Panc1 (cell line): ENCODE data around the gene KRT85. TPM values are rescaled to one million over a fixed set of nuclear protein-coding genes. Genes with fewer than 3 reads are reported as not detected.

Experiments
- ATAC-seq: fragments of 200-7000 bp; cut with Tn5 transposase; 2 replicates; pipeline ENCODE4 v1.9.1; 2020; ENCODE audit warnings: mild to moderate bottlenecking, moderate library complexity
- BruUV-seq: library from RNA; stranded (reverse); fragments of 400-500 nt; replicated peaks from 2 replicates; lab custom pipeline; 2021; lab: Mats Ljungman, UMichigan
- CTCF ChIA-PET: fragments of 300-600 bp; sonication (Branson Sonifier 250); formaldehyde crosslinking; loops from one replicate; lab custom pipeline; 2022; ENCODE audit warnings: antibody characterized with exemption; lab: Charles Lee
- POLR2A ChIA-PET: fragments of 300-600 bp; sonication (Branson Sonifier 250); formaldehyde crosslinking; loops from one replicate; lab custom pipeline; 2022; ENCODE audit warnings: antibody characterized with exemption; lab: Charles Lee
- DNase-seq: peaks from one replicate; pipeline ENCODE4 v3.0.0-alpha.2; 2010; ENCODE audit warnings: low read depth, low spot score
- H3K27ac ChIP-seq: 2 replicates; pipeline ENCODE4 v1.5.1; 2011; ENCODE audit warnings: mild to moderate bottlenecking, low read length, inconsistent platforms
- H3K27me3 ChIP-seq: fragments of 200-500 bp; sonication (Bioruptor generic); 2 replicates; pipeline ENCODE4 v1.6.0; 2014; ENCODE audit warnings: low read length, inconsistent platforms; ENCODE audit not compliant: control insufficient read depth, insufficient read depth
- H3K36me3 ChIP-seq: fragments of 200-500 bp; sonication (Bioruptor generic); 2 replicates; pipeline ENCODE4 v1.5.1; 2014; ENCODE audit warnings: inconsistent platforms, mild to moderate bottlenecking, low read length, moderate library complexity; ENCODE audit not compliant: control insufficient read depth, insufficient read depth
- H3K4me1 ChIP-seq: 2 replicates; pipeline ENCODE4 v1.5.1; 2011; ENCODE audit warnings: inconsistent platforms, mild to moderate bottlenecking, low read length, moderate library complexity; ENCODE audit not compliant: control insufficient read depth, insufficient read depth
- H3K4me3 ChIP-seq, 2 experiments: 2 replicates each; pipeline ENCODE4 v1.5.1; 2011 to 2012; ENCODE audit warnings: low read depth in 2 of 2, low read length in 2 of 2, mild to moderate bottlenecking in 2 of 2, inconsistent platforms in 1 of 2, moderate library complexity in 1 of 2
- H3K9me3 ChIP-seq: fragments of 200-500 bp; sonication (Bioruptor generic); 2 replicates; pipeline ENCODE4 v1.5.1; 2014; ENCODE audit warnings: low read depth, mild to moderate bottlenecking, inconsistent platforms, low read length, moderate library complexity; ENCODE audit not compliant: control insufficient read depth, insufficient read depth
- POLR2AphosphoS5 ChIP-seq: IDR thresholded peaks from 2 replicates; pipeline ENCODE4 v1.6.1; 2012; ENCODE audit warnings: mild to moderate bottlenecking, low read depth, low read length, moderate library complexity
- SIN3A ChIP-seq: IDR thresholded peaks from 2 replicates; pipeline ENCODE4 v1.6.1; 2012; ENCODE audit warnings: low read depth, mild to moderate bottlenecking, low read length, moderate library complexity, borderline replicate concordance; ENCODE audit not compliant: insufficient read depth
- TCF7L2 ChIP-seq: IDR thresholded peaks from 2 replicates; pipeline ENCODE4 v1.6.1; 2011; ENCODE audit warnings: mild to moderate bottlenecking, low read depth, low read length, inconsistent platforms
- in situ Hi-C: cut with HindIII; loops from 2 replicates; pipeline ENCODE4 v1.10.0; 2016; ENCODE audit warnings: low sequenced_read_pairs, low pct_unique_long_range_greater_than_20kb
- intact Hi-C: fragments of 100-400 bp; cut with micrococcal nuclease; formaldehyde crosslinking; loops from one replicate; pipeline ENCODE4 v1.10.0; 2022; ENCODE audit not compliant: unreplicated experiment
- total RNA-seq: library from RNA; stranded (reverse); gene quantifications from one replicate; pipeline ENCODE4 v1.2.1, GENCODE V29; 2021; ENCODE audit not compliant: unreplicated experiment
- TF ChIP-seq, protein P1 (sequence below): fragments of 450-650 bp; IDR thresholded peaks from 2 replicates; pipeline ENCODE4 v1.5.1; 2017; ENCODE audit warnings: mild to moderate bottlenecking
- TF ChIP-seq, protein P2 (sequence below), 2 experiments: IDR thresholded peaks; 2 replicates each; pipeline ENCODE4 v1.6.1; 2011 to 2012; ENCODE audit warnings: low read depth in 2 of 2, control low read depth in 1 of 2, low read length in 1 of 2, mild to moderate bottlenecking in 1 of 2, moderate library complexity in 1 of 2; ENCODE audit not compliant: insufficient read depth in 1 of 2

The KRT85 gene
- total RNA-seq, 1 experiment from 2014 or later, result not detected

DNA sequence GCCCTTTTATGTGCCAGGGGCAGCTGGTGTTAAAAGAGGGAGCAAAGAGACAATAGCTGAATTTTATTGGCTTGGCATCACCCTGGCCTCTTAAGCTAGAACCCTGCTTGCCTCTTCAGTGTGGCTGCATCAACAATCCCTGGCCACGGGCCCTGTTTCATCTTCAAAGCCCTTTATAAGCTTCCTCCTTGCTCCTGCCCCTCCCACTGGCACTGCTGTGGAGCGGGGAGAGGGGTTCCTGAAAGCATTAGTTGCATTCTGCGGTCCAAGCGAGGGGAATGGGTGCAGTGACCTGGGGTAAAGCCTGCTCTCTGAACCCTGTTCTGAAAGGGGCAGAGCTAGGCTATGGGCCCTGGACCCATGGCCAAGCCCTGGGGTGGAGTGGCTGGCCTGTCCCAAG is 45.9 kb downstream of the KRT85 start:
- H3K27me3 ChIP-seq, result no peaks in the 10 kb centered on the region
- intact Hi-C loops, result no loop called here

DNA sequence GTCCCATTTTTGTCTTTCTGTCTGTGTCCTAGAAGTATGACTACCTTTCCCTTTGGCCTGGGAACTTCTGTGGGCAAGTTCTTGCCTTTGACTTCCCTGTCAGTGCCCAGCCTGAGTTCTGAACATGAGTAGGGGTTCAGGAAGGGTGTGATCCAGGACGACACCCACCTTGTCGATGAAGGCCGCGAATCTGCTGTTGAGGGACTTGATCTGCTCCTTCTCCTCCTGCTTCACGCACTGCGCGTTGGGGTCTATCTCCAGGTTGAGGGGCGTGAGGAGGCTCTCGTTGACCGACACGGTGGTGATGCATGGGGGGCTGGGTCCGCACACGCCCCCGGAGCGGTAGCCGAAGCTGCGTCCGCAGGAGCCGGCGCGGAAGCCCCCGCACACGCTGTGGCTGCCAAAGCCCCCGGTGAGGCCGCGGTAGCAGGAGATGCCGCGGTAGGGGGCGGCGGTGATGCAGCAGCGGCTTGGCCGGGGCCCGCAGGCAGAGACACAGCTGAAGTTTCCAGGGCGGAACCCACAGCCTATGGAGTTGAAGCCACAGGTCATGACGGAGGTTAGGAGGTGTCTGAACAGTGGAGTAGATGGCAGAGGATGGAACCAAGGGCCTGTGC is 46.4 kb downstream of the KRT85 start, which contains the start of gene KRT83:
Gene KRT83, minus strand, starts transcription at position 615 of the 617 bp plus-strand sequence. Its CDS starts 63 bp downstream, at position 552.
- no TSS peak for BruUV-seq
- Histone ChIP-seq H3K27ac (no peak within 1 kb of the TSS; the same call in 1 of the 2 replicates), H3K9me3 (no peaks in the 10 kb centered on the region), H3K36me3 (no peaks in the 10 kb centered on the region), H3K27me3 (no peaks in the 10 kb centered on the region), H3K4me1 (no peaks in the 10 kb centered on the region), H3K4me3 (no peak within 1 kb of the TSS)
- intact Hi-C loops (no loop called here), in situ Hi-C loops (no loop called here)
- ATAC-seq (no peak), DNase-seq (no peak)
- TF ChIP-seq SIN3A (no peak), POLR2AphosphoS5 (no peak), TCF7L2 (no peak)
- TF ChIP-seq, protein P1, sequence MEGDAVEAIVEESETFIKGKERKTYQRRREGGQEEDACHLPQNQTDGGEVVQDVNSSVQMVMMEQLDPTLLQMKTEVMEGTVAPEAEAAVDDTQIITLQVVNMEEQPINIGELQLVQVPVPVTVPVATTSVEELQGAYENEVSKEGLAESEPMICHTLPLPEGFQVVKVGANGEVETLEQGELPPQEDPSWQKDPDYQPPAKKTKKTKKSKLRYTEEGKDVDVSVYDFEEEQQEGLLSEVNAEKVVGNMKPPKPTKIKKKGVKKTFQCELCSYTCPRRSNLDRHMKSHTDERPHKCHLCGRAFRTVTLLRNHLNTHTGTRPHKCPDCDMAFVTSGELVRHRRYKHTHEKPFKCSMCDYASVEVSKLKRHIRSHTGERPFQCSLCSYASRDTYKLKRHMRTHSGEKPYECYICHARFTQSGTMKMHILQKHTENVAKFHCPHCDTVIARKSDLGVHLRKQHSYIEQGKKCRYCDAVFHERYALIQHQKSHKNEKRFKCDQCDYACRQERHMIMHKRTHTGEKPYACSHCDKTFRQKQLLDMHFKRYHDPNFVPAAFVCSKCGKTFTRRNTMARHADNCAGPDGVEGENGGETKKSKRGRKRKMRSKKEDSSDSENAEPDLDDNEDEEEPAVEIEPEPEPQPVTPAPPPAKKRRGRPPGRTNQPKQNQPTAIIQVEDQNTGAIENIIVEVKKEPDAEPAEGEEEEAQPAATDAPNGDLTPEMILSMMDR, result no peak
- TF ChIP-seq, protein P2, sequence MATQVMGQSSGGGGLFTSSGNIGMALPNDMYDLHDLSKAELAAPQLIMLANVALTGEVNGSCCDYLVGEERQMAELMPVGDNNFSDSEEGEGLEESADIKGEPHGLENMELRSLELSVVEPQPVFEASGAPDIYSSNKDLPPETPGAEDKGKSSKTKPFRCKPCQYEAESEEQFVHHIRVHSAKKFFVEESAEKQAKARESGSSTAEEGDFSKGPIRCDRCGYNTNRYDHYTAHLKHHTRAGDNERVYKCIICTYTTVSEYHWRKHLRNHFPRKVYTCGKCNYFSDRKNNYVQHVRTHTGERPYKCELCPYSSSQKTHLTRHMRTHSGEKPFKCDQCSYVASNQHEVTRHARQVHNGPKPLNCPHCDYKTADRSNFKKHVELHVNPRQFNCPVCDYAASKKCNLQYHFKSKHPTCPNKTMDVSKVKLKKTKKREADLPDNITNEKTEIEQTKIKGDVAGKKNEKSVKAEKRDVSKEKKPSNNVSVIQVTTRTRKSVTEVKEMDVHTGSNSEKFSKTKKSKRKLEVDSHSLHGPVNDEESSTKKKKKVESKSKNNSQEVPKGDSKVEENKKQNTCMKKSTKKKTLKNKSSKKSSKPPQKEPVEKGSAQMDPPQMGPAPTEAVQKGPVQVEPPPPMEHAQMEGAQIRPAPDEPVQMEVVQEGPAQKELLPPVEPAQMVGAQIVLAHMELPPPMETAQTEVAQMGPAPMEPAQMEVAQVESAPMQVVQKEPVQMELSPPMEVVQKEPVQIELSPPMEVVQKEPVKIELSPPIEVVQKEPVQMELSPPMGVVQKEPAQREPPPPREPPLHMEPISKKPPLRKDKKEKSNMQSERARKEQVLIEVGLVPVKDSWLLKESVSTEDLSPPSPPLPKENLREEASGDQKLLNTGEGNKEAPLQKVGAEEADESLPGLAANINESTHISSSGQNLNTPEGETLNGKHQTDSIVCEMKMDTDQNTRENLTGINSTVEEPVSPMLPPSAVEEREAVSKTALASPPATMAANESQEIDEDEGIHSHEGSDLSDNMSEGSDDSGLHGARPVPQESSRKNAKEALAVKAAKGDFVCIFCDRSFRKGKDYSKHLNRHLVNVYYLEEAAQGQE (IDR thresholded peaks at IDR 0.05; ENCODE audit: insufficient read depth in 1 of 2, low read depth in 2 of 2, low read length in 1 of 2), result no peak
- ChIA-PET POLR2A (interaction anchor here (0.5 kb wide), 1 partner anchor 38 kb away, joined by 9 read pairs; no protein-coding TSS in a partner anchor), CTCF (no interaction called here)

More for the DNA sequence above, 45.9 kb downstream of the KRT85 start:
- DNase-seq, result no peak
- in situ Hi-C loops, result no loop called here
- Histone ChIP-seq H3K36me3 (no peaks in the 10 kb centered on the region), H3K4me3 (no peak overlapping the region), H3K4me1 (no peaks in the 10 kb centered on the region), H3K27ac (no peak overlapping the region; the same call in 1 of the 2 replicates), H3K9me3 (no peaks in the 10 kb centered on the region)
- no peak for ATAC-seq
- ChIA-PET CTCF (no interaction called here), POLR2A (no interaction called here)
- no TSS peak for BruUV-seq
- TF ChIP-seq, protein P2 (IDR thresholded peaks at IDR 0.05; ENCODE audit: insufficient read depth in 1 of 2, low read depth in 2 of 2, low read length in 1 of 2), result no peak
- no peak for TF ChIP-seq SIN3A
- TF ChIP-seq TCF7L2, result no peak
- TF ChIP-seq, protein P1, result no peak
- no peak for TF ChIP-seq POLR2AphosphoS5
